NCI-H460 (cell line): ENCODE results near the gene FKBP5. TPM values are rescaled to one million over a fixed set of nuclear protein-coding genes. Genes with fewer than 3 reads are reported as not detected.
"Not testable (repeated sequence)": the region's sequence is repeated elsewhere in the genome, so short reads cannot be mapped to it uniquely, and the experiment has no call there.

Experiments
- DNase-seq: peaks from one replicate; pipeline ENCODE4 v3.0.0-alpha.2; 2016; ENCODE audit warnings: low read depth; ENCODE audit errors: extremely low read depth
- total RNA-seq: library from RNA; depleted of rRNA; stranded (reverse); fragments of >200 nt; shearing (Covaris generic); gene quantifications from 2 replicates; pipeline ENCODE4 v1.2.3, GENCODE V29; 2014

The FKBP5 gene
- total RNA-seq, 1 experiment from 2014 or later: 8.9 TPM

DNA sequence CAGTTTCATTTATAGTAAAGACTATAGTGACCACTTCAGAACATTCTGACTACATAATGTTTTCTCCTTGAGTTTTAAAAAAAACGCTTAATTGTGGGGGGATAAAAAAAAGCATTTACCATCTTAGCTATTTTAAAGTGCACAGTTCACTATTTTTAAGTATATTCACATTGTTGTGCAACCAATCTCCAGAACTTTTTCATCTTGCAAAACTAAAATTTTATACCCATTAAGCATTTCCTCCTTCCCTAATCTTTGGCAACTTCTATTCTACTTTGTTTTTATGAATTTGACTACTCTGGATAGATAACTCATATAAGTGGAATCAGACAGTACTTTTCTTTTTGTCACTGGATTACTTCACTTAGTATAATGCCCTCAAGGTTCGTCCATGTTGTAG is 62.3 kb downstream of the FKBP5 start:
- DNase-seq: no peak

DNA sequence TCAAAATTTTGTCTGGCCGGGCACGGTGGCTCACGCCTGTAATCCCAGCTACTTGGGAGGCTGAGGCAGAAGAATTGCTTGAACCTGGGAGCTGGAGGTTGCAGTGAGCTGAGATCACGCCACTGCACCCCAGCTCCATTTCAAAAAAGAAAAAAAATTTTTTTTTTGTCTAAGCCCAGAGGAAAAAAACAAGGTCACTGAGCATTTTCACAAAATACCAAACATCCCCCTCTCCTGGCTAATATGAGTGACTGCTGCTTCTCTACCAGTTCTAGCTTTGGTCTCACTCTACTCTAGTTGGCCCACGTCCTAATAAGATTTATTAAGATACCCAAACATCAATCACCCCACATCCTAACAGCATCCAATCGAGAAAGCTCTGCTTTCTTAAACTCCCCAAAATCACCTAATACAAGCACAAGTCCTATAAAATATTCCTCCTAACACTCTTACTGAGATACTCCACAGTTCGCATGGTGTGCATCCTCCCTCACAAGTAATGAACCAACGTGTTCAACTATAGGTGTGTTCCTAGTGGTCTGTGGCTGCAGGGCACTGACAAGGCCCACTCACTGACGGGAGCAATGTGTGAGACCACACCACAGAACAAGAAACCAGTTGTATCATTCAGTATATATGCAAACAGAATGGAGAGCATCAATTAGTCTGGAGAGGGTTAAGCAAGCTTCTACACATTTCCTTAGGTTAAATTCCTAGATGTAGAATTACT is 64.2 kb downstream of the FKBP5 start:
- DNase-seq: no peak

DNA sequence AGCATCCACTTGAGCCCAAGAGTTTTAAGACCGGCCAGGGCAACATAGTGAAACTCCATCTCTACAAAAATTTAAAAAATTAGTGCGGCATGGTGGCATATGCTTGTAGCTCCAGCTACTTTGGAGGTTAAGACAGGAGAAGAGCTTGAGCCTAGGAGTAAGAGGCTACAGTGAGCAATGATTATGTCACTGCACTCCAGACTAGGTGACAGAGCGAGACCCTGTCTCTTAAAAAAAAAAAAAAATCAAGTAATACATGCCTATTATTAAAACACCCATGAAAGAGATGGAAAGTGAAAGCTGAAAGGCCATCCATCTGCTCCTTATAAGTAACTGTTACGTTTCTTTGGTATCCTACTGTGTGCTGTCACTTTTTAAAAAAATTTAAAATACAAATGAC is 66.4 kb downstream of the FKBP5 start:
- no peak for DNase-seq

DNA sequence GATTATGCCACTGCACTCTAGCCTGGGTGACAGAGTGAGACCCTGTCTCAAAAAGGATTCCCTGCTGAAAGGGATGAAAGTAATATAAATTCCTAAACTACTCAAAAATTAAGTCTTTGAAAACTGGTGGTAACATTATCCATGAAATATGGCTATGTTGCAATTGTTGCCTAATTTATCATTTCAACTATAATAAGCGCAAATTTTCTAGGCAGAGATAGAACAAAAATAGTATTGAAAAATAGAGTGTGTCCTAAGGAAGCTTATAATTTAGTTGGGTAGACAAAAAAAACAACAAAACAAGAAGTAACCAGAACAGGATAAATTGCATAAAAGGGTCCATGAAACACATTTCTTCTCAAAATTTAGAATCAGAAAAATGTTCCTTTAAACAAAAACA is 68.0 kb downstream of the FKBP5 start:
- DNase-seq: no peak

DNA sequence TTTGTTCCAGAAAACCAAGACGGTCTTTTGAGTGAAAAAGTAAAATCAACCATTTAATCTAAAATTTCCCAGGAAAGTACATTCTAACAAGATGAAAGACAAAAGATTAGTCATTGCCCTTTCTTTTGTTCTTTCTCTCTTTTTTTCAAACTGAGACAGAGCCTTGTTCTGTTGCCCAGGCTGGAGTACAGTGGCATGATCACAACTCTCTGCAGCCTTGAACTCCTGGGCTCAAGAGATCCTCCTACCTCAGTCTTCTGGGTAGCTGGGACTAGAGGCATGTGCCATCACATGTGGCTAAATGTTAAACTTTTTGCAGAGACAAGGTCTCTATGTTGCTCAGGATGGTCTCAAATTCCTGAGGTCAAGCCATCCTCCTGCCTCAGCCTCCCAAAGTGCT is 75.0 kb downstream of the FKBP5 start:
- no peak for DNase-seq

DNA sequence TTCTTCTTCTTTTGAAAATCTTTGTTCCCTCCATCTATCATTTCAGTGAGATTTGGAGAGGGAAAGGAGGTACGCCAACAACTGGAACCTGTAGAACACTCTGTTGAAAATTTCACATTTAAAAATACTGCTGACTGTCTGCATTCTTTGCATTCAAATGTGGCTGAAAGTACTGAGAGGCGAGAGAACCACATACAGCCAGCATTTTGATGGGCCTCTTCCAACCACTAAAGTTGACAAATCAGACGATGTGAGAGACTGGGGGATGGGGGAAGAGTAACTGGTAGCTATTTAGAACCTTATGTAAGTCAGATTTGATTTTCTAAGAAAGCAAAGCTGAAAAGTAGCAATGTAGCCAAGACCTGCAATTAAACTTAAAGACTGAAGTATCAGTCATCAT is 77.5 kb downstream of the FKBP5 start:
- DNase-seq: no peak

DNA sequence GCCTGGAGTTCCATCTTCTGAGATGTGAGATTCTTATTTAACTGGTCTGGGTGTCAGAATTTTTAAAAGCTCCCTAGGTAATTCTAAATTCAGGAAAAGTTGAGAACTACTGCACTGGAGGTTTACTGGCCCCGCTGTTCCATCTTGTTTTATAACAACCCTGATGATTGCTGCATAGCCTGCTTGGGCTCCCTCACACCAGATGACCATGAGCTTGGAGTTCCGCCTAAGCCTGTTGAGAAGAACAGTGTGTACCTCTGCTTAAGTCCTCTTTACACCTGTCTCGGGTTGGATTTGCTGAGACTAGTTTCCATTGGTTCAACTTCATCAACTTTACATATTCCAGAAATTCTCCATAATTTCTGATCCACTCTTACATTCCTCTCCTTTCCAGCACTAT is 77.9 kb downstream of the FKBP5 start:
- DNase-seq: no peak

DNA sequence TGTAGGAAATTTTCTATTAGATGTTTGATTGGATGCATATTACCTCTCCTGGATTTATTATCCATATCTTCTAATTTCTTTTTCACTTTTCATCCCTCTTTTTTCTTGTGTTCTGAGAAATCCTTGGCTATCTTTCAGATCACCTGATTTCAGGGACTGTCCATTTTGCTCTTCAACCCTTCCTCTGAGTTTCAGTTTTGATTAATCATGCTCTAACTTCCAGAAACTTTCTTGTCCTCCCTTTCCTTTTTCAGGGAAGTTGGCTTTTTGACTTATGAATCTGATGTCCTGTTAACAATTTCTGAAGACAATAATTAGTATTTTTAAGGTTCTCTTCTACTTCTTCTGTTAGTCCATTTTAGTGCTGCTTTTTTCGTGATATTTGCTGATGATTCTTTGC is 79.1 kb downstream of the FKBP5 start:
- no peak for DNase-seq

DNA sequence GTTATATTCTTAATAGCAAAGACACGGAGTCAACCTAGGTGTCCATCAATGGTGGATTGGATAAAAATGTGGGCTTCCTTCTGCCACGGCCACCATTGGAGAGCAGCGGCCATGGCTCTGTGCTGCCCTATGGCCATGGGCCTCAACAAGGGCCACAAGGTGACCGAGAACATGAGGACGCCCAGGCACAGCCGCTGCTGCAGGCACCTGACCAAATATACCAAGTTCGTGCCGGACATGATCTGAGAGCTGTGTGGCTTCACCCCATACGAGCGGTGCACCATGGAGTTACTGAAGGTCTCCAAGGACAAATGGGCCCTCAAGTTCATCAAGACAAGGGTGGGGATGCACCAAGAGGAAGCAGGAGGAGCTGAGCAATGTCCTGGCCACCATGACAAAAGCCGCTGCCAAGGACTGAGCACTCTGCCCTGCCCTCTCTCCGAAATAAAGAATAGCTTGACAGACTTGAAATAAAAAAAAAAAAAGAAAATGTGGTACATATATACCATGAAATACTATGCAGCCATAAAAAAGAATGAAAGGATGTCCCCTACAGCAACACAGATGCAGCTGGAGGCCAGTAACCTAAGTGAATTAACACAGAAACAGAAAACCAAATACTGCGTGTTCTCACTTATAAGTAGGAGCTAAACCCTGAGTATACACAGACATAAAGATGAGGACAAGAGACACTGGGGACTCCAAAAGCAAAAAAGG is 81.0 kb downstream of the FKBP5 start:
- DNase-seq: no peak

DNA sequence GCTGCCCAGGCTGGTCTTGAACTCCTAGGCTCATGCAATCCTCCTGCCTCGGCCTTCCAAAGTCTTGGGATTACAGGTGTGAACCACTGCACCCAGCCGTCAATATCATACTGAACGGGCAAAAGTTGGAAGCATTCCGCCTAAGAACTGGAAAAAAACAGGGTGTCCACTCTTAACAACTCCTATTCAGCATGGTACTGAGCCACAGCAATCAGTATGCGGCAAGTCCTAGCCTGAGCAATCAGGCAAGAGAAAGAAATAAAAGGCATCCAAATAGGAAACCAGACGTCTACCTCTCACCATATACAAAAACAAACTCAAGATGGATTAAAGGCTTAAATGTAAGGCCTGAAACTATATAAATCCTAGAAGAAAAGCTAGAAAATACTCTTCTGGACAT is 83.1 kb downstream of the FKBP5 start:
- DNase-seq: no peak

DNA sequence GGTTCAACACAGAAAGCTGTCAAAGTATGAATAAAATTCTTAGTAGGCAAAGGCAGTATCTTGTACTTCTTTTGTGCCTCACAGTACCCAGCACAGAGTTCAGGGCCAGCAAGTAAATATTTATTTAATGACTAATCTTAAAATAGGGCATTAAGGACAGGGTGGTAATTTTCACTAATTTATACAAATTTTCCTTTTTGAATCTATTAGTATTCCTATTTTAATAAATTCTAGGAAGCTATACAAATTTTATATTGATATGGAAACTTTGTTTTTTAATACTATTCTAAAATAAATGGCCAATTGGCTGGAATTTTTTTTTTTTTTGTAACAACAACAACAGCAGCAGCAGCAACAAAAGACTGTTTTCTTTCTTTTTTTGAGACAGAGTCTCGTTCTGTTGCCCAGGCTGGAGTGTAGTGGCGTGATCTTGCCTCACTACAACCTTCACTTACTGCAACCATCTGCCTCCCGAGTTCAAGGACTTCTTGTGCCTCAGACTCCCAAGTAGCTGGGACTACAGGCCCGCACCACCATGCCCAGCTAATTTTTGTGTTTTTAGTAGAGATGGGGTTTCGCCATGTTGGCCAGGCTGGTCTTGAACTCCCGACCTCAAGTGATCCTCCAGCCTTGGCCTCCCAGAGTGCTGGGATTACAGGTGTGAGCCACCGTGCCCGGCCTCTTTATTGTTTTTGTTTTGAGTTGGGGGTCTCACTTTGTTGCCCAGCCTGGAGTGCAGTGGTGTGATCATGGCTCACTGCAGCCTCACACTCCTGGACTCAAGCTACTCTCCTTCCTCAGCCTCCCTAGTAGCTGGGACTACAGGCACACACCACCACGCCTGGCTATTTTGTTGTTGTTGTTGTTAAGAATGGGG is 85.2 kb downstream of the FKBP5 start:
- no peak for DNase-seq

DNA sequence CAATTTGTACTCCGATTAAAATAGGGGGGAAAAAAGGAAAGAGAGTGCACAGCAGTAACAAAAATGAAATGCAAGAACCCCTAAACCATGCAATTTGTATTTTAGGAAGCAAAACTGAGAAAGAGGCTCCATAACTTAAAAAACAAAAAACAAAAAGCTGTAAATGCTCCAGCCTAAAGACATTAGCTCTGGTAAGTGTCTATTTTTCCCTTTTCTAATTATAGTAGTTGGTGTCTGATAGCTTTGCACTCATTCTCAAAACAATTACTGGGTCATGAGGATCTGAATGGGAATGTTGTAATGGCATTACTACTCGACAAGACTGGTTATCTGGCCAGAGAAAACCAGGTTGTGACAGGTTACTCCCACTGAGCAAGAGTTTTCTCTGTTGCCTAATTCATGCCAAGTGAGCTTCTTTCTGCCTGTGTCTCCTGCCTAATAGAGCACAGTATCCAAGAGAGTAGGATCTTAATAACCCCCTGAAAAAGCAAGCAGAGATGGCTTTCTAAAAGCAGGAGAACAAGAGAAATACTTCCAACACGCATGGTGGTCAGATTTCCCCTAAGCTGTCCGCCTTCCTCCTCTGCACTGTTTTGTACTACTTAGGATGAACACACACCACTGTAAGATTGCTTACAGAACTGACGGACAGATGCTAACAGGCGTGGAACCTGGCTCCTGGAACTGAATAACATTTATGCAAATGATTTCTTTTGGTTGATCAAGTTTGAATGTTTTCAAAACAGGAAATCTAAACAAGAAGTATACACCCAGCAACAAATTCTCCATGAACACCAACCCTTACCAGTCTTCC is 86.4 kb downstream of the FKBP5 start:
- no peak for DNase-seq

DNA sequence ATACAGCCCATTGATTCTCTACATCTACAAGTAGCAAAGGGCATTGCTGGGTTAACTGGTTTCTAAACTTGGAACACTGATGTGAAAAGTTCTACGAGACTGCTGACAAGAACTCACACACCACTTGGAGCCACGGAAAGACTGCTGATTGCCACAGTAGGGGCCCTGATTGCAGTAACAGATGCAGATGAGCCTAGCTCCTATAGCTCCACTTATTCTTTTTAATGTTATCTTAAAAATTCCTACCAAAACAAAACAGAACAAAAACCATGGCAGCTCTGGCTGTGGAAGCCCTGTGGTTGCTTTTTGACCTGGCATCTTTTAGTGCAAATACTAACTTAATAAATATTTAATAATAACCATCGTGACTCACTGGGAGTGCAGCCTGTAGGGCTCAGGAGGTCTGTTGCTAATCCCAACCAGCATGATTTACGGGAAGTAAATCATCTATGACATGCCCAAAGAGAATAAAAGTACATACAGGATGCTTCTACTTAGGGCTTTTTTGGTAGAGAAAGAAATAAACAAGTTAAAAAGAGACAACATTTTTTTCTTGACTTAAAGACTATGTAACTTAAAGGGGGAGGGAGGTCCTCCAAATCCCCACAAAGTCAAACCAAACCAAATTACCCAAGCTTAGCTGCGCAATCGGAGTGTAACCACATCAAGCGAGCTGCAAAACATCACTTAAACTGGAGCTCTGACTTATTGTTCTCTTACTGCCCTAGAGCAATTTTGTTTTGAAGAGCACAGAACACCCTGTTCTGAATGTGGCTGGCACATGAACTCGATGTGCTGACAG is 87.2 kb downstream of the FKBP5 start:
- DNase-seq: no peak

DNA sequence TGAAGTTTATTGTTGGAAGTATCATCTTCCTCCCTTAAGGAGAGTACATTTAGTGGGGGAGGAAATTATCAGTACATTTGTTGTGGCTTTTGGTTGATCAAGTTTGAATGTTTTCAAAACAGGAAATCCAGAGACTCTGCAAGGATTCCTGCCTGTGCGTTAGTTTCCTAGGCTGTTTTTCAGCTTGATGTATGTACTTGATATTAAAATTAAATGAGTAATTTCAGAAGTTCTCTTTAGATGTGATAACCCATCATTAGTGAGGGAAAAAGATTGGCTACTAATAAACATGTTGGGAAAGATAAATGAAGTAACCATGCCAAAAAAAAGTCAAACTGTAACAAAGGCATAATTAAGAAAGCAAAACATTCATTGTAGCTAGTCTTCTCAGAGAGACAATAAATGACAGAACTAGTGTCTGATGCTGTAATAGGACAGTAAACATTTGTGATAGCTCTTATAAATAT is 88.0 kb downstream of the FKBP5 start:
- no peak for DNase-seq

DNA sequence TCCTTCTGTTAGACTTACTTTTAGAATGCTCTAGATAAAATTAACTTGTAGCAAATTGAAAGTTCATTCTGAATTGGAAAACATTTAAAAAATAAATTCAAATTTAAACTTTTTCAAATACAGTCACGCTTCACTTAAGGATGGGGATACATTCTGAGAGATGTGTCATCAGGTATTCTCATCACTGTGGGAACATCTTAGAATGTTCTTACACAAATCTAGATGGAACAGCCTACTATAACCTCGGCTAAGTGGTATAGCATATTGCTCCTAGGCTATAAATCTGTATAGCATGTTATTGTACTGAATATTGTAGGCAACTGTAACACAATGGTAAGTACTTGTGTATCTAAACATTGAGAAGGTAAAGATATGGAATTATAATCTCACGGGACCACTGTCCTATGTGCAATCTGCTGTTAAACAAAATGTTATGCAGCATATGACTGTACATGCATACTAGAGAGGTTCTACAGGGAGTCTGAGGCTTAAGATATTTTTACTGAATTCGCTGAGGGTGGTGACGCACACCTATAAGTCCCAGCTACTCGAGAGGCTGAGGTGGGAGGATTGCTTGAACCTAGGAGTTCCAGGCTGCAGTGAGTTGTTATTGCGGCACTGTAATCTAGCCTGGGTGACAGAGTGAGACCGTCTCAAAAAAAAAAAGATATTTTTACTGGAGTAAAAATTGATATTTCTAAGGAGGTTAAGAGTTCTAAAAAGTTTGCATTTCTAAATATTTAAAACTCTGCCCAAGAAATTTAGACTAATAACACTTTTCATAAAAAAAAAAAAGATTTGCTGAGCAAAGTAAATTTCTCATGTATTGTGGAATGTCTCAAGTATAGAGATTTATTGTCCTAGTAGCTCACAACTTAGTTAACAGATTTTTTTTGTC is 88.7 kb downstream of the FKBP5 start:
- DNase-seq: no peak

DNA sequence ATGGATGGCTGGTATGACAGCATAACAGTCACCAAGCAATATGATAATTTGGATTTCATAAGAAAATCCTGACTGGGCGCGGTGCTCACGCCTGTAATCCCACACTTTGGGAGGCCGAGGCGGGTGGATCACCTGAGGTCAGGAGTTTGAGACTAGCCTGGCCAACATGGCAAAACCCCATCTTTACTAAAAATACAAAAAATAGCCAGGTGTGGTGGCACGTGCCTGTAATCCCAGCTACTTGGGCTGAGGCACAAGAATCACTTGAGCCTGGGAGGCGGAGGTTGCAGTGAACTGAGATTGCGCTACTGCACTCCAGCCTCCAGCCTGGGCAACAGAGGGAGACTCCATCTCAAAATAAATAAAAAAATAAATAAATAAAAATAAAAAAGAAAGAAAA is 90.1 kb downstream of the FKBP5 start:
- not testable (repeated sequence) for DNase-seq

DNA sequence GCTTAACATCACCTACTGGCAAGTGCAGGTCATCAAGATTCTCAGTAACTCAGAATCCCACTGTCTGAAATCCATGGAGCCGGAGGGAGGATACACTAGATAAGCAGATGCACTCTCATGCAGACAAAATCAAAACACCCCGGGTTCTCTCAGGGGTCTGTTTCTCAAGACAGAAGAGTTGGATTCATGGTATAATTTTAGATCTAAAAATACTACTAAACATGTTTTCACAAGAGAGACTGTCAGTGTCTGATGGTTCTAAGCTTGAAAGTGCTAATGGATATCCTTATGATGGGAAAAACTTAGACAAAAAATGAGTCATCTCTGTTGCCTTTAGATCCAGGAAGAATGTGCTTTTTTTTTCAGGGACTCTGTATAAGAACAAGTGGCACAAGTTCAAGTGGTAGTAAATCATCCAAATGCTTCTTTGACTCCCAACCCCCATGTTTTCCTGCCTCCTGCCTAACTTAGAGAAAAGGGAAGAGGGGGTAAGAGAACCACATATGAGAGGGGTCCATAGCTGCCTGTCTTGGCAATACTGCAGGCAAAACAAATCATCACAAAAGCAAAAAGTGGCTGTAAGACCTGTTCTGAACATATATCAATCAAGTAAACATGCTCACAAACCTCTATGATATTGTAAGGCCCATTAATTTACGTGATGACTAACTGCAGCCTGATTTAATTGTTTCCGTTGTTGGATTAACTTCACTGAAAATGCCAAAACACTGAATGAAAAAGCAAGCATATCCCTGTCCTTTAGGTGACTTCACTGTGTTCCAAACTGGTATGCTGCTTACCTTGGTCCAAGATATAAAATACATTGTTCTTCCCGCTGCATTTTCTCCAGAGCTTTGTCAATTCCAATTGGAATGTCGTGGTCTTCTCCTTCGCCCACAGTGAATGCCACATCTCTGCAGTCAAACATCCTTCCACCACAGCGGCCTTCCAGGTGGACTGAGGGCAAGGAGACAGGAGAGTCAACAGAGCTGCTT is 92.0 kb downstream of the FKBP5 start:
- no peak for DNase-seq
